NB4 (cell line): ENCODE results near the gene CFAP161.

Source experiments
- MYC ChIP-seq: IDR thresholded peaks from 2 replicates; pipeline ENCODE4 v1.6.1; 2011; ENCODE audit warnings: low read depth, low read length
- POLR2A ChIP-seq: IDR thresholded peaks from 2 replicates; pipeline ENCODE4 v1.6.1; 2011; ENCODE audit warnings: mild to moderate bottlenecking; ENCODE audit not compliant: insufficient read length; ENCODE audit errors: extremely low read depth
- TF ChIP-seq, protein P1 (sequence below): IDR thresholded peaks from one replicate; pipeline ENCODE4 v1.5.1; 2012; ENCODE audit warnings: low read depth, low read length

- TF ChIP-seq, protein P1, sequence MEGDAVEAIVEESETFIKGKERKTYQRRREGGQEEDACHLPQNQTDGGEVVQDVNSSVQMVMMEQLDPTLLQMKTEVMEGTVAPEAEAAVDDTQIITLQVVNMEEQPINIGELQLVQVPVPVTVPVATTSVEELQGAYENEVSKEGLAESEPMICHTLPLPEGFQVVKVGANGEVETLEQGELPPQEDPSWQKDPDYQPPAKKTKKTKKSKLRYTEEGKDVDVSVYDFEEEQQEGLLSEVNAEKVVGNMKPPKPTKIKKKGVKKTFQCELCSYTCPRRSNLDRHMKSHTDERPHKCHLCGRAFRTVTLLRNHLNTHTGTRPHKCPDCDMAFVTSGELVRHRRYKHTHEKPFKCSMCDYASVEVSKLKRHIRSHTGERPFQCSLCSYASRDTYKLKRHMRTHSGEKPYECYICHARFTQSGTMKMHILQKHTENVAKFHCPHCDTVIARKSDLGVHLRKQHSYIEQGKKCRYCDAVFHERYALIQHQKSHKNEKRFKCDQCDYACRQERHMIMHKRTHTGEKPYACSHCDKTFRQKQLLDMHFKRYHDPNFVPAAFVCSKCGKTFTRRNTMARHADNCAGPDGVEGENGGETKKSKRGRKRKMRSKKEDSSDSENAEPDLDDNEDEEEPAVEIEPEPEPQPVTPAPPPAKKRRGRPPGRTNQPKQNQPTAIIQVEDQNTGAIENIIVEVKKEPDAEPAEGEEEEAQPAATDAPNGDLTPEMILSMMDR: peak; percentile 71
- TF ChIP-seq MYC (no peak), POLR2A (no peak)
Observed at GRCh38 chr15:81106560-81106959, 27.5 kb upstream of the CFAP161 start.
